Measurements from ENCODE around the gene AFAP1L1. TPM values are rescaled to one million over a fixed set of nuclear protein-coding genes. Genes with fewer than 3 reads are reported as not detected.

The AFAP1L1 gene
- total RNA-seq, 1 donor, result 2.3 TPM

DNA sequence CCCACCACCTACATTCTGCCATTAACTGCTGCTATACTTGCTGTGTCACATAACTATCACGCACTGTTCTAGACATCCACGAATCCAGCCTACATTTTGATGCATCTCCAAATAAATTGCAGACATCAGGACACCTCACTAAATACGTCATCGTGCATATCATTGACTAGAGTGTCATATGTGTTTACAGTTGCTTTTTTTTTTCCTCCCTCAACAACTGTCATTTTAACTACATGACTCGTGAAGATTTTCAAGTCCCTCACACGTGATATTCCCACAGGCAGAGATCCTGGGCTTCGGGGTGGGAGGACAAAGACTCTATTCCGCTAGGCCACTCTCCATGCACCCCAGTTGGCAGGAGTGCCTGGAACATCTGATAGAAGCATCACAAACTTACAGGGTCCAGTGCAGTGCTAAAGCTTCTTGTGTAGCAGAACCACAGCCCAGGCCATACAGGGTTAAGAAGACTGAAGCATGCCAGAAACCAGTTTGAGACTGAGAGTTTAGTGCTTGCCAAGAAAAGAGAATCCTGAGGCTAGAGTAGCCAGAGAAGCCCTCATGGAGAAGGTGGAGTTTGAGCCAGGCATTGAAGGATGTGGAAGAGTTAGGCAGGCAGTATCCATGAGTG lies 87.3 kb downstream of the AFAP1L1 start:
- DNase-seq (ENCODE audit: low read depth), result no peak
- H3K4me3 ChIP-seq (ENCODE audit: low read depth, low read length), result no peak overlapping the region
- TF ChIP-seq CTCF (IDR thresholded peaks at IDR 0.05; ENCODE audit: insufficient read depth, low read length), result no peak

DNA sequence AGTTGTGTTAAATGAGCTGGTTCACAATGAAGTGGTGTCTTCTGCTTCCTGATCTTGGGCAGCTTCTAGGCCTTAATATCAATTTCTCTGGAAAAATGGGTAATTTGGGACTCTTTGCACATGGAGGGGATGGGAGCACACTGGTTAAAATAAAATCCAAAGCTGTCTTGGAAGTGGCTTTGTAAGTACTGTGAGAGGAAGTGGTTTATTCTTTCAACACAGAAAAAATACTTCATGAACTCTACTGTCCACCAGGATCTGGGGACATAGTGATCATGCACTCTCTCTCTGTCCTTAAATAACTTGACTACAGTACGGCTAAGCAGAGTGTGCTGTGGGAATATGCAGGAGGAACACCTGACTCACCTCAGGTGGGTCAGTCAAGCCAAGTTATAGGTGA lies 88.6 kb downstream of the AFAP1L1 start:
- no peak overlapping the region for H3K4me3 ChIP-seq (ENCODE audit: low read depth, low read length)
- TF ChIP-seq CTCF (IDR thresholded peaks at IDR 0.05; ENCODE audit: insufficient read depth, low read length), result no peak
- no peak for DNase-seq (ENCODE audit: low read depth)

DNA sequence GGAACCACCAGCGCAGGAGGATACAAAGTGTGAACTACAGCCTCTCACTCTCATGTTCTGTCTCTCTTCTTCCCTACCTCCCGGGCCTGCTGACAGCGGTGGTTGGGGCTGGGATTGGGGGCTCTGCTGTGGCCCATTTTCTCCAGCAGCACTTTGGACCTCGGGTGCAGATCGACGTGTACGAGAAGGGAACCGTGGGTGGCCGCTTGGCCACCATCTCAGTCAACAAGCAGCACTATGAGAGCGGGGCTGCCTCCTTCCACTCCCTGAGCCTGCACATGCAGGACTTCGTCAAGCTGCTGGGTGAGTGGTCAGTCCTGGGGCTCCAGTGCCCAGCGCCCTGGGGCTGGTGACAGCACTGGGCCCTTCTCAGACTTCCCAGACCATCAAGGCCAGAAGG lies 90.9 kb downstream of the AFAP1L1 start:
- H3K4me3 ChIP-seq (ENCODE audit: low read depth, low read length), result no peak overlapping the region
- no peak for TF ChIP-seq CTCF (IDR thresholded peaks at IDR 0.05; ENCODE audit: insufficient read depth, low read length)
- no peak for DNase-seq (ENCODE audit: low read depth)

DNA sequence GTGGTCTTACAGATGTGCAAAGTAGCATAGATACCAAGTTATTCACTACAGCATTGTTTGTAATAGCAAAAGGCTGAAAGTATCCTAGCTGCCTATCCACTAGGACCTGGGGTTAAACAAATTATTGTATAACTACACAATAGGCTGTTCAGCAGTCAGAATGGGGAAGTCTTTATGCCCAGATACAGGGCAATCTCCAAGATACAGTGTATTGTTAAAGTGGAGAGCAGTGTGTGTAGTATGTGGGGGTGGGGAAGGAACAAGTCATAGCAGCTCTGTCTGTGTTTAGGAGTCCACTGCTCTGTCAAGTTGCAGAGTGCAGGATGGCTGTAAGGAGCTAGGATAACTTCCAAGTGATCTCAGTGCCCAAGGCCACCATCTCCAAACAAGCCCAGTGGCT lies 91.7 kb downstream of the AFAP1L1 start:
- DNase-seq (ENCODE audit: low read depth), result no peak

GRCh38 chr5:149363936-149364335 lies 92.3 kb downstream of the AFAP1L1 start:
- no peak for TF ChIP-seq CTCF (IDR thresholded peaks at IDR 0.05; ENCODE audit: insufficient read depth, low read length)
- no peak overlapping the region for H3K4me3 ChIP-seq (ENCODE audit: low read depth, low read length)
- no peak for DNase-seq (ENCODE audit: low read depth)

More for the DNA sequence above, 91.7 kb downstream of the AFAP1L1 start:
- no peak for TF ChIP-seq CTCF (IDR thresholded peaks at IDR 0.05; ENCODE audit: insufficient read depth, low read length)
- H3K4me3 ChIP-seq (ENCODE audit: low read depth, low read length), result no peak overlapping the region

DNA sequence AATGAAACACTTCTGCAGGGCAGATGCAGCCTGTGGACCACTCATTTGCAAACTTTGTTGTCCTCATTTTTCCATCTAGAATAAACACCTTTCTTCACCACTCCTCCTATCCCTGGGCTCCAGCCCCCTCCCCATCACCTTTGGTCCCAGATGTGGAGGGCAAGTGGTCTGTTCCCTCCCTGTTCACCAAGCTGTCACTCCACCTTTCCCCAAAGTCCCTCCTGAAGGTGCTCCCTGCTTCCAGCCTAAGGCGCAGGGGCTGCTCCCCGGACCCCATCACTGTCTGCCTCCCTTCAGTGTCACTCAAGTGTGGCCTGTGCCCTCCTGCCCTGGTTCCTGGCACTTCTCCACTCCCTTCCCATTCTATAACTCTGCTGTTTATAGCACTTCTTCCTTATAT lies 93.1 kb downstream of the AFAP1L1 start:
- DNase-seq (ENCODE audit: low read depth), result no peak
- H3K4me3 ChIP-seq (ENCODE audit: low read depth, low read length), result no peak overlapping the region
- no peak for TF ChIP-seq CTCF (IDR thresholded peaks at IDR 0.05; ENCODE audit: insufficient read depth, low read length)

DNA sequence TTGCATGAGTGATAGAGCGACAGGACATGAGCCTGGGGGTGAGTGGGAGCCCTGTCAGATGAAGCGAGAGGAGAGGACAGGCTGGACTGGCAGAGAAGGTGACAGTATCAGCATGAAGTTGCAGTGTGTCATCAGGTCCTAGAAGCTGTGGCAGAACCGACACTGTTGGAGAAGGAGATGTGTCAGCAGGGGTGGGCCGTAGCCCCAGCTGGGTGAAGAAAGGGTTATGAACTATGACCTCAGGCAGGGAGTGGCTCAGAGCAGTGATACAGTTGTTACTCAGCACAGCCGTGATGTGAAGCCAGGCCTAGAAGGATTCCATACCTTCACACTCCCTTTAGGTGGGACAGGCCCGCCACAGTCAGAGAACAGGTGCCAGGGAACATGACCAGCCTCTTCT lies 93.8 kb downstream of the AFAP1L1 start:
- H3K4me3 ChIP-seq (ENCODE audit: low read depth, low read length), result no peak overlapping the region
- no peak for DNase-seq (ENCODE audit: low read depth)
- TF ChIP-seq CTCF (IDR thresholded peaks at IDR 0.05; ENCODE audit: insufficient read depth, low read length), result no peak
